ENCODE measurements around the gene PRKCB.

PRKCB gene

GRCh38 chr16:24253192-24253591, 417.4 kb downstream of the PRKCB start:
- DNase-seq (ENCODE audit: low spot score): peak; percentile 60

- DNase-seq (ENCODE audit: low spot score): peak; percentile 6
Measured at GRCh38 chr16:24255456-24256371, 419.9 kb downstream of the PRKCB start, which contains the start of gene CACNG3. CACNG3 (plus strand) TSS chr16:24256335; CDS start chr16:24256755, 420 bp downstream.

GRCh38 chr16:24257958-24258357, 422.2 kb downstream of the PRKCB start:
- DNase-seq (ENCODE audit: low spot score): no peak

GRCh38 chr16:24258791-24259190, 423.0 kb downstream of the PRKCB start:
- DNase-seq (ENCODE audit: low spot score): no peak

GRCh38 chr16:24262816-24263215, 427.0 kb downstream of the PRKCB start:
- no peak for DNase-seq (ENCODE audit: low spot score)

All from CD4-positive, alpha-beta T cell treated with Interleukin-2 at 100 ng/mL for 4 hours (primary cell).